Measurements from ENCODE around the gene ALOX5AP.

DNA sequence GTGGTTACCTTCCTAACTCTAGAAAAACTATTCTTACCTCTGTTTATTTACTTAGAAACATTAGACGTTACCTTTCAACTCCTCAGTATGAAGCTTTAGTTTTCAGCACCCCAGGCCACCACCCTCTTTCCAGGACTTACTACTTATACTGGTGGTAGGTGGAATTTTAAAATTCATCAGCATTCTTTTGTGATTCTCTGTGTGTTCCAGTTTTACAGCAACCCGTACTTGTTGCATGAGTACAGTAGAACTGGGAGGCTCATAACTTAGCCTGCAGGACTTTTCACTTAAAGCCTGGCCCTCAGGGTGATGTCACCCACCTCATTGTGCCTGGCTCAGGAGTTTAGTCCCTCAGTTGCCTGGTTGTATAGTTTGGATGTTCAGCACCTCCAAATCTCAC is 49.4 kb upstream of the ALOX5AP start:
- TF ChIP-seq, protein P1, sequence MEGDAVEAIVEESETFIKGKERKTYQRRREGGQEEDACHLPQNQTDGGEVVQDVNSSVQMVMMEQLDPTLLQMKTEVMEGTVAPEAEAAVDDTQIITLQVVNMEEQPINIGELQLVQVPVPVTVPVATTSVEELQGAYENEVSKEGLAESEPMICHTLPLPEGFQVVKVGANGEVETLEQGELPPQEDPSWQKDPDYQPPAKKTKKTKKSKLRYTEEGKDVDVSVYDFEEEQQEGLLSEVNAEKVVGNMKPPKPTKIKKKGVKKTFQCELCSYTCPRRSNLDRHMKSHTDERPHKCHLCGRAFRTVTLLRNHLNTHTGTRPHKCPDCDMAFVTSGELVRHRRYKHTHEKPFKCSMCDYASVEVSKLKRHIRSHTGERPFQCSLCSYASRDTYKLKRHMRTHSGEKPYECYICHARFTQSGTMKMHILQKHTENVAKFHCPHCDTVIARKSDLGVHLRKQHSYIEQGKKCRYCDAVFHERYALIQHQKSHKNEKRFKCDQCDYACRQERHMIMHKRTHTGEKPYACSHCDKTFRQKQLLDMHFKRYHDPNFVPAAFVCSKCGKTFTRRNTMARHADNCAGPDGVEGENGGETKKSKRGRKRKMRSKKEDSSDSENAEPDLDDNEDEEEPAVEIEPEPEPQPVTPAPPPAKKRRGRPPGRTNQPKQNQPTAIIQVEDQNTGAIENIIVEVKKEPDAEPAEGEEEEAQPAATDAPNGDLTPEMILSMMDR (IDR thresholded peaks at IDR 0.05): no peak
- TF ChIP-seq POLR2A (IDR thresholded peaks at IDR 0.05): no peak
